NCI-H345 (cell line): Measurements from ENCODE around the gene NINJ2.

ENCODE experiments used
- DNase-seq: peaks from one replicate; lab custom pipeline; 2025; lab: John Stamatoyannopoulos, UW

The NINJ2 gene

DNA sequence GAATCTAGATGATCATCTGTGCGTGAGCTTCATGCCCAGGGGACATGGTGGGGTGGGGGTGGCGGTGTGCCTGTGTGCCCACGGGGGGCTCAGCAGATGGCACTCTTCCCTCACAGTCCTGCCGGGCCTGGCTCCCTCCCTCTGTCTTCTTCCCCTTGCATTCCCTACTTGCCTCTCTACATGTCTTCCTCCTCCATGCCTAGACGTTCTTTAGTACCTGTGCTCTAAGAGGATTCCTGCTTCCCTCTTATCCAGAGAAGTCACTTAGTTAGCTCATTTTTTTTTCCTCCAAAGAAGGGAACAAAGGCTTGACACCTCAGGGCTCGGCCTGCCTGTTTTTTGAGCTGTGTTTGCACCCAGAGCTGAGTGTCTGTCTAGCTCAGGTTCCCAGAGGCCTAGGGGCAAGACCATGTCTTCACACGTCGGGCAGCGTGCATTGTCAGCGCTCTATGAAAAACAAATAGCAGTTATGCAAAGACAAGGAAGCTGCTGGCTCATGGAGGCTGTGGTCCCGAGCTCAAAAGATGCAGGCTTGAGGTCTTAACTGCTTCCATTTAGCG is 48.8 kb downstream of the NINJ2 start:
- peak; percentile 9 for DNase-seq

- no peak for DNase-seq
These were observed 49.2 kb downstream of the NINJ2 start for GRCh38 chr12:613996-614395.

DNA sequence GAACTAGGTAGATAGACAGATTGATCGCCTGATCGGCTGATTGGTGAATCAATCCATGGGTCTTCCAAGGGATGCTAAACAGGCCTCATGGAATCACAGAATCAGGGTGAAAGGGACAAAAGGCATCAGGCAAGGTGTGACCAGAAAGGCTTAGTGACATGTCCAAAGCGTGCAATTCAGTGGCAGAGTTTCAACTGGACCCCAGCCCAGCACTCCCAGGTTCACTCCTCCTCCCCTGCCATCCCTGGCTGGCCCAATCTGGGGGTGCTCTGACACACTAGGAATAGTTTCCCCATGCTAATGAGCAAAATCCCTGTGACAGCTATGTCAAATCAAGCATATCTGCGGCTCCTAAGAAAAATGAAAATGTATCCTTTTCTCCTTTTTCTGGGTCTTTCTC is 50.4 kb downstream of the NINJ2 start:
- DNase-seq = no peak

DNA sequence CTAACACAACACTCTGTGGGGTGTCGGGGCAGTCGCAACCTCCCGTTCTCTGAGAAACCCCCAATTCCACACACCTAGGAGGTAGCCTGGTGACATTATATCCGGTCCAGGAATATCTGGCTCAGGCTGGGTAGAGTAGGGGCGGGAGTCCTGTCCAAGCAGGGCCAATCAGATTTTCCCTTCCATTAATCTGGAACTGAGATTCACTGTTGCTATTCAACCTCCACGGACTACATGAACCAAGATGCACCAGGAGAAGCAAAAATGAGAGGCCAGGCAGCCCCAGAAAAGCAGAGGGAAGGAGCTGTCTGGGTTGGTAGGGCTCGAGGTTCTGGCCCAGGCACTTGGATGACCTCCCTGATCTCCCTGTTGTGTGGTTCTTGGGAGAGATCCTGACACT is 51.0 kb downstream of the NINJ2 start:
- DNase-seq = no peak

DNA sequence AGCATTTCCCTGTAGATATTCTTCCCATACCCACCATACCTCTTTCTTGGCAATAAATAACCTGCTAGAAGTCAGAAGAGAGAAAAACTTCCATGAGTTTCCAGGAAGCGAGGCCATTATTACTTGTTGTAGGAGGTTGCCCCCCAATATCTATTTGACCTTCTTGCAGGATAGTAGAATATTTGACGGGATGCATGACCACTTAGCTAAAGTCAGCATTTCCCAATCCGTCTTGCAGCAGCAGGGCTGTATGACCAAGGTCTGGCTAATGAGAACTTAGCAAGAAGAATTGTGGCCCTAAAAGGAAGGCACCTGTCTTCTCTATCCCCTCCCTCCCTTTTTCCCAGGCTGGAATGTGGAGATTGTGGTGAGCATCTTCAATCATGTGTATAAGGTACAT is 51.5 kb downstream of the NINJ2 start:
- DNase-seq = no peak

GRCh38 chr12:608921-609320 is 54.3 kb downstream of the NINJ2 start:
- DNase-seq = no peak

DNA sequence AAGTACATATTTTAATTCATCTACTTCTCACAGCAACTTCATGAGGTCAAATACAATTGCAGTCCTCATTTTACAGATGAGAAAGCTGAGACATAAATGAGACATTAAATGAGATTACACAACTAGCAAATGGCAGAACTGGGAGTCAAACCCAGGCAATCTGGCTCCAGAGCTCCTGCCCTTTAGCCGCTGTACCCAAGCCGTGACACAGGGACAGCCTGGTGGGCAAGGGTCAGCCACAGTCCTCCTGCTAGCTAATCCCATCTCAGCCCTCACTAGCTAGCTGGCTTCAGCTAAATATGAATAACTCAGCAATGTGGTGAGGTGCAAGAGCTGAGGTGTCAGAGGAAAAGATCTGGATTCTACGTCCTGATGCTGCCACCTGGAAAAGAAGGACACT is 54.8 kb downstream of the NINJ2 start:
- no peak for DNase-seq

DNA sequence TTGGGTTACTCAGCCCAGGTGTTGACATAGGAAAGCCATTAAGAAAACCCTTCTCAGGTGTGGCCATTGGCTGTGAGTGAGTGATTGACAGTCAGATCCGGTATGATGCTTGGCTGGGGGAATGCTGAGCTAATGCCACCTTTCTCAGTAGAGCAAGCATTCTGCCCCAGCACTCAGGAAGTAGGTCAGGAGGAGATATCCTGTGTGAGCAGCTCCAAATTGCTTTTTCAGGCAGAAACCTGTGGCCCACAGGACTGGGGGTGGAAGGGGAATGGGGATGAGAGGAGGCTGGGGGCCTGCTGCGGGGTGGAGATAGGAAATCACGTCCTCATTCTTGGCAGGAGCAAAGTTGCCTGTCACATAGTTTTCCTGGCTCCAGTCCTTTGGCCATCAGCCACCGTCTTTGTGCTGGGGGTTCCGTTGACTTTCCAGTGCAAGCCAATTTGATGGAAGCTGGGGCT is 55.7 kb downstream of the NINJ2 start:
- DNase-seq = no peak

- DNase-seq = no peak
These were observed 58.3 kb downstream of the NINJ2 start for GRCh38 chr12:604956-605355.

DNA sequence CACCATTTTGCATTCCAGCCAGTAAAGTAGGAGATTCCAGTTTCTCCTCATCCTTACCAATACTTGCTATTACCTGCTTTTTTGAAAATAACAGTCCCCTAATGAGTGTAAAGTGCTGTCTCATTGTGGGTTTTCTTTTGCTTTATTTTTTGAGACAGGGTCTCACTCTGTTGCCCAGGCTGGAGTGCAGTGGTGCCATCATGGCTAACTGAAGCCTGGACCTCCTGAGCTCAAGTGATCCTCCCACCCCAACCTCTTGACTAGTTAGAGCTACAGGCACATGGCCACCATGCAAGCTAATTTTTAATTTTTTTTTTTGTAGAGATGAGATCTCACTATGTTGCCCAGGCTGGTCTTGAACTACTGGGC is 60.6 kb downstream of the NINJ2 start:
- no peak for DNase-seq

DNA sequence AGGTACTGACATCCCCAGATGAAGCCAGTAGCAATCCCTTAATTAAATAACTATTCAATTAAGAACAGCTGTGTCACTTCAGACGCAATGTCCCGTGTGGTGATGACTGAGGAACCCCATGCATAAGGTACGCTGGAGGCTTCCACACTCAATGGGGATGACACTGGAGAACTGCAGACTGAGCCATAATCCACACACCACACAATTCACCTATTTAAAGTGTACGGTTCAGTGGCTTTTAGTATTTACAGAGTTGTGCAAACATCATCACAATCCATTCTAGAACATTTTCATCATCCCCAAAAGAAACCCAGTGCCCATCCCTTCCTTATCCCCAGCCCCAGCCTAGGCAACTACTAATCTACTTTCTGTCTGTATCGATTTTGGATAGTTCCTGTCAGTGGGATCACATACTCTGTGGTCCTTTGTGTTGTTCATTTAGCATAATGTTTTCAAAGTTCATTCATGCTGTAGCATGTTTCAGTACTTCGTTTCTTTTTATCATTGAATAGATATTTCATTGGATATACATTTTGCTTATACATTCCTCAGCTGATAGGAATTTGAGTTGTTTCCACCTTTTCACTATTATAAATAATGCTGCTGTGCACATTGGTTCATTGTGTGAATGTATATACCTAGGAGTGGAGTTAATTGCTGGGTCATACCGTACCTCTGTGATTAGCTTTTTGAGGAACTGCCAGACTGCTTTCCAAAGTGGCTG is 61.1 kb downstream of the NINJ2 start:
- DNase-seq = peak; percentile 70

GRCh38 chr12:599756-600155 is 63.5 kb downstream of the NINJ2 start:
- no peak for DNase-seq

- DNase-seq = no peak
These were observed 65.2 kb downstream of the NINJ2 start for GRCh38 chr12:597926-598568.

- DNase-seq = no peak
These were observed 69.6 kb downstream of the NINJ2 start for GRCh38 chr12:593396-594270.

DNA sequence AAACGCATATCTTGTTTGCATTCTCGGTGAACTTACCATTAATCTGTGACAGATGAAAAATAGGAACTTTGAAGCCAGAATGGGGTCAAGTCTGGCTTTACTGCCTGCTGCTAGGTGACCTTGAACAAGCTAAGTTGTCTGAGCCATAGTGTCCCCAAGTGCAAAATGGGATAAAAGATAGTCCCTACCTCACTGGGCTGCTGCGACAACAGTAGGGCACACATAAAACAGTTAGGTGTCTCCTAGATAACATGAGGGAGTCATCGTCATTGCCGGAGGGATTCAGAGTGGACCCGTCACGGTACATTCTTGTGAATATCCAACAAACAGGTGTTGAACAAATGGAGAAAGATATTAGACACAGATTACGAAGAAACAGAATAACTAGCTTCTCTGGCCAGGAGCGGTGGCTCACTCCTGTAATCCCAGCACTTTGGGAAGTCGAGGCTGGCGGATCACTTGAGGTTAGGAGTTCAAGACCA is 71.2 kb downstream of the NINJ2 start:
- no peak for DNase-seq

GRCh38 chr12:591167-592023 is 71.8 kb downstream of the NINJ2 start:
- no peak for DNase-seq

- DNase-seq = no peak
These were observed 73.0 kb downstream of the NINJ2 start for GRCh38 chr12:590206-590750.

DNA sequence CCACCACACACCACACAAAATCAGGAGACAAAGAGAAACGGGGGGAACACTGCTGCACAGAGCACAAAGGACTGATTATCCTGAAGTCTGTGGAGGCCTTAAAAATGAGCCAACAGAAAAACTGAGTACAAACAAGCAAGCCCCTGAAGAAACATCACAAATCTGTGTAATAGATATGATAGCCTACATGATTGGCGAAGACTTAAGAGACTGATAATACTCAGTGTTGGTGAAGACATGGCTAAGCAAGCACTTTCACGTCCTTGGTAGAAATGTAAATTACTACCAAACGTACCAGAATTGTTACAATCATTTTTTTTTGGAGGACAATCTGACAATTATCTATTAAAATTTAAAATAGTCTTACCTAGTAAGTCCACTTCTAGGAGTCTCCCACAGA is 74.6 kb downstream of the NINJ2 start:
- no peak for DNase-seq

DNA sequence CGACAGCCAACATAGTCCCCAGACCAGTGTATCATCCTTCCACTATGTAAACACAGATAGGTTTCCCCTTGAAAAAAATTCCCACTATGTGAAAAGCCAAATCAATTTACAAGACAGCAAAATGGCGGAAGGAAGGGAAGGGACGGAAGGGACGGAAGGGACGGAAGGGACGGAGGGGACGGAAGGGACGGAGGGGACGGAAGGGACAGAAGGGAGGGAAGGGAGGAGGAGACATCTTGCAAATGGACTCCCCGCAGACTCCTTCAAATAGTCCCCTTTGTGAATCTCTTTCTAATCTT is 75.3 kb downstream of the NINJ2 start:
- no peak for DNase-seq

- DNase-seq = no peak
These were observed 75.9 kb downstream of the NINJ2 start for GRCh38 chr12:587132-588023.
